Fibroblast of villous mesenchyme (primary cell): ENCODE data around the gene PBX1. TPM values are rescaled to one million over a fixed set of nuclear protein-coding genes. Genes with fewer than 3 reads are reported as not detected.
A peak's percentile ranks its signal among the peaks of the same experiment; 100 is the strongest.

ENCODE experiments used
- DNase-seq: peaks from one replicate; pipeline ENCODE4 v3.0.0-alpha.2; 2010; ENCODE audit warnings: low read depth
- H3K4me3 ChIP-seq: 2 replicates; pipeline ENCODE4 v1.5.1; 2011; ENCODE audit warnings: low read depth, mild to moderate bottlenecking, low read length
- total RNA-seq: library from RNA; depleted of rRNA; stranded (reverse); fragments of >200 nt; gene quantifications from 2 replicates; pipeline ENCODE4 v1.2.3, GENCODE V29; 2012
- TF ChIP-seq, protein P1 (sequence below): IDR thresholded peaks from 2 replicates; pipeline ENCODE4 v1.5.1; 2012; ENCODE audit warnings: low read depth, mild to moderate bottlenecking, low read length; ENCODE audit not compliant: insufficient read depth

Gene PBX1
- total RNA-seq, 1 donor: 67.4 TPM

GRCh38 chr1:164703960-164704411 lies 145.0 kb downstream of the PBX1 start:
- peak; percentile 53 for DNase-seq
- TF ChIP-seq, protein P1, sequence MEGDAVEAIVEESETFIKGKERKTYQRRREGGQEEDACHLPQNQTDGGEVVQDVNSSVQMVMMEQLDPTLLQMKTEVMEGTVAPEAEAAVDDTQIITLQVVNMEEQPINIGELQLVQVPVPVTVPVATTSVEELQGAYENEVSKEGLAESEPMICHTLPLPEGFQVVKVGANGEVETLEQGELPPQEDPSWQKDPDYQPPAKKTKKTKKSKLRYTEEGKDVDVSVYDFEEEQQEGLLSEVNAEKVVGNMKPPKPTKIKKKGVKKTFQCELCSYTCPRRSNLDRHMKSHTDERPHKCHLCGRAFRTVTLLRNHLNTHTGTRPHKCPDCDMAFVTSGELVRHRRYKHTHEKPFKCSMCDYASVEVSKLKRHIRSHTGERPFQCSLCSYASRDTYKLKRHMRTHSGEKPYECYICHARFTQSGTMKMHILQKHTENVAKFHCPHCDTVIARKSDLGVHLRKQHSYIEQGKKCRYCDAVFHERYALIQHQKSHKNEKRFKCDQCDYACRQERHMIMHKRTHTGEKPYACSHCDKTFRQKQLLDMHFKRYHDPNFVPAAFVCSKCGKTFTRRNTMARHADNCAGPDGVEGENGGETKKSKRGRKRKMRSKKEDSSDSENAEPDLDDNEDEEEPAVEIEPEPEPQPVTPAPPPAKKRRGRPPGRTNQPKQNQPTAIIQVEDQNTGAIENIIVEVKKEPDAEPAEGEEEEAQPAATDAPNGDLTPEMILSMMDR: no peak
- no peak overlapping the region for H3K4me3 ChIP-seq

DNA sequence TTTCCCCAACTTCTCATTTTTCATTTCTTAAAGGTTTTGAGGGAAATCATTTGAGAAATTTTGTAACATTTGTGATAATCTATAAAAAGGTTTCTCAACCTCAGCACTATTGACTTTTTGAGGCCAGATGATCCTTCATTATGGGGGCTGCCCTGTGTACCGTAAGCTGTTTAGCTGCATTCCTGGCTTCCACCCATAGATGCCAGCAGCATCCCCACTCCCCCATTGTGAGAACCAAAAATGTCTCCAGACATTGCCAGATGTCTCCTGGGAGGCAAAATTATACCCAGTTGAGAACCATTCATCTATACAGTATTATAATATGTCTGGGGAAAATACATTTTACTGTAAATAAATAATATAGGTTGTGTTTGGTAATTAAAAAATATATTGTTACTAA lies 146.0 kb downstream of the PBX1 start:
- DNase-seq: no peak
- TF ChIP-seq, protein P1: peak; percentile 29
- no peak overlapping the region for H3K4me3 ChIP-seq

- DNase-seq: no peak
- TF ChIP-seq, protein P1: no peak
- no peak overlapping the region for H3K4me3 ChIP-seq
Observed at GRCh38 chr1:164706606-164706987, 147.6 kb downstream of the PBX1 start.

DNA sequence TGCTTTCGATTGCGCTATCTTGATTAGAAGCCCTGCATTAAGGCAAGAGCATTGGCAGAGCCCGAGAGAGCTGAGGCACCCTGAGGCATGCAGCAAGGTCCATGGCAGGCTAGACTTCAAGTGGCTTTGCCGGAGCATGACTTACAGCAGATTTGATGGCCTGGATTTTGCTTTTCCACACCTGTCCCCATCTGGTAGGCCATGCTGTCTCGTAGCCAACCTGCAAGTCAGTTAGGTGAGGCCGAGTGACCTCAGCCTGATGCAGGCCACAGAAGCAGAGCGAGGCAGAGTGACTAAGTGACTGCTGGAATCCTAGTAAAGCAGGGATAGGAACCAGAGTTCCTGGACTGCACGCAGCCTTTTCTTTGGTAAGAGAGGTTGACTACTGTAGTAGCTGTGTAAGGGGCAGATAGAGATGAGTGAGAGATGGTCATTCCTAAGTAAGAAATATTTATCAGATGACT lies 148.9 kb downstream of the PBX1 start:
- DNase-seq: peak; percentile 75
- H3K4me3 ChIP-seq: no peak overlapping the region
- TF ChIP-seq, protein P1: no peak

GRCh38 chr1:164708596-164708995 lies 149.6 kb downstream of the PBX1 start:
- TF ChIP-seq, protein P1: no peak
- no peak overlapping the region for H3K4me3 ChIP-seq
- no peak for DNase-seq

GRCh38 chr1:164709126-164709525 lies 150.1 kb downstream of the PBX1 start:
- H3K4me3 ChIP-seq: no peak overlapping the region
- no peak for DNase-seq
- TF ChIP-seq, protein P1: no peak
